Smooth muscle cell (in vitro differentiated cells): ENCODE measurements around the gene NPEPL1. TPM values are rescaled to one million over a fixed set of nuclear protein-coding genes. Genes with fewer than 3 reads are reported as not detected.

Experiments used
- DNase-seq: peaks from one replicate; lab custom pipeline; 2025; ENCODE audit not compliant: unreplicated experiment; lab: John Stamatoyannopoulos, UW
- H2AFZ ChIP-seq: fragments of 200-600 bp; sonication (generic); 2 replicates; pipeline ENCODE4 v1.6.0; 2016; ENCODE audit warnings: antibody characterized with exemption, low read depth, mild to moderate bottlenecking
- H3F3A ChIP-seq: fragments of 200-600 bp; sonication (generic); 2 replicates; pipeline ENCODE4 v1.6.0; 2017; ENCODE audit warnings: antibody characterized with exemption, low read depth
- H3K27ac ChIP-seq: fragments of 200-600 bp; sonication (generic); 2 replicates; pipeline ENCODE4 v1.5.1; 2016; ENCODE audit warnings: low read depth, mild to moderate bottlenecking
- H3K27me3 ChIP-seq: fragments of 200-600 bp; sonication (generic); 2 replicates; pipeline ENCODE4 v1.6.1; 2016; ENCODE audit warnings: low read depth, mild to moderate bottlenecking
- H3K36me3 ChIP-seq: fragments of 200-600 bp; sonication (generic); 2 replicates; pipeline ENCODE4 v1.5.1; 2016; ENCODE audit warnings: low read depth
- H3K4me1 ChIP-seq: fragments of 200-600 bp; sonication (generic); 2 replicates; pipeline ENCODE4 v1.5.1; 2016; ENCODE audit warnings: low read depth
- H3K4me2 ChIP-seq: fragments of 200-600 bp; sonication (generic); 2 replicates; pipeline ENCODE4 v1.6.0; 2016; ENCODE audit warnings: mild to moderate bottlenecking
- H3K4me3 ChIP-seq: fragments of 200-600 bp; sonication (generic); 2 replicates; pipeline ENCODE4 v1.5.1; 2016; ENCODE audit warnings: mild to moderate bottlenecking
- H3K79me2 ChIP-seq: fragments of 200-600 bp; sonication (generic); 2 replicates; pipeline ENCODE4 v1.6.0; 2016; ENCODE audit warnings: low read depth, mild to moderate bottlenecking
- H3K9ac ChIP-seq: fragments of 200-600 bp; sonication (generic); 2 replicates; pipeline ENCODE4 v1.6.0; 2016; ENCODE audit warnings: low read depth
- H3K9me3 ChIP-seq: fragments of 200-600 bp; sonication (generic); replicated peaks from 2 replicates; pipeline ENCODE4 v1.5.1; 2016; ENCODE audit warnings: low read depth
- H4K20me1 ChIP-seq: fragments of 200-600 bp; sonication (generic); 2 replicates; pipeline ENCODE4 v1.6.0; 2016; ENCODE audit warnings: low read depth
- CTCF ChIP-seq: fragments of 200-600 bp; sonication (generic); IDR thresholded peaks from 2 replicates; pipeline ENCODE4 v1.5.1; 2017; ENCODE audit warnings: borderline replicate concordance, mild to moderate bottlenecking, antibody characterized with exemption; ENCODE audit not compliant: insufficient read depth, poor library complexity, severe bottlenecking
- WGBS: methylation state at CpG from one replicate; pipeline ENCODE4 v1.1.7; 2016; ENCODE audit warnings: low lambda C conversion rate; 5-methylcytosine and 5-hydroxymethylcytosine counted together
- polyA plus RNA-seq: library from polyadenylated mRNA; unstranded; fragments of >200 nt; fragmentation: Nextera tagmentation; extraction: Ambion mirVana; gene quantifications from 2 replicates; pipeline ENCODE4 v1.2.1, GENCODE V29; 2016
- total RNA-seq: library from RNA; depleted of rRNA; stranded (reverse); fragments of >200 nt; gene quantifications from 2 replicates; pipeline ENCODE4 v1.2.3, GENCODE V29; 2014

The NPEPL1 gene
- total and polyA plus RNA-seq, 2 experiments from 2014 or later: 17.7 to 32.9 TPM

- no peak overlapping the region for H3K4me2 ChIP-seq
- H3K9ac ChIP-seq: no peak overlapping the region
- H3K9me3 ChIP-seq: no peaks in the 10 kb centered on the region
- TF ChIP-seq CTCF: no peak
- no peak overlapping the region for H3K27ac ChIP-seq
- WGBS: 82% methylated on average over 7 of the region's 15 CpGs
- DNase-seq: no peak
- no peak overlapping the region for H3K4me3 ChIP-seq
- no peak overlapping the region for H2AFZ ChIP-seq
- no peaks in the 10 kb centered on the region for H3K79me2 ChIP-seq
- H3K4me1 ChIP-seq: no peaks in the 10 kb centered on the region
- no peaks in the 10 kb centered on the region for H3F3A ChIP-seq
- no peaks in the 10 kb centered on the region for H3K36me3 ChIP-seq
- no peaks in the 10 kb centered on the region for H4K20me1 ChIP-seq
- peaks cover 2% of the 10 kb centered on the region for H3K27me3 ChIP-seq
Measured at GRCh38 chr20:58718121-58718563, 25.5 kb downstream of the NPEPL1 start.

- Histone ChIP-seq H3K4me2 (no peak overlapping the region), H3K27me3 (peaks cover 2% of the 10 kb centered on the region), H3K4me1 (no peaks in the 10 kb centered on the region), H3F3A (no peaks in the 10 kb centered on the region), H3K9ac (no peak overlapping the region), H3K79me2 (no peaks in the 10 kb centered on the region), H3K27ac (no peak overlapping the region), H2AFZ (no peak overlapping the region), H3K9me3 (no peaks in the 10 kb centered on the region), H4K20me1 (no peaks in the 10 kb centered on the region), H3K36me3 (no peaks in the 10 kb centered on the region), H3K4me3 (no peak overlapping the region)
- no peak for DNase-seq
- 95% methylated on average over 10 of the region's 10 CpGs for WGBS
- TF ChIP-seq CTCF: no peak
Measured at GRCh38 chr20:58718729-58719128, 26.1 kb downstream of the NPEPL1 start.

GRCh38 chr20:58719258-58719657 lies 26.7 kb downstream of the NPEPL1 start:
- Histone ChIP-seq H3K27me3 (peaks cover 2% of the 10 kb centered on the region), H3K9ac (no peak overlapping the region), H3K4me2 (no peak overlapping the region), H3K36me3 (no peaks in the 10 kb centered on the region), H3K9me3 (no peaks in the 10 kb centered on the region), H3K27ac (no peak overlapping the region), H3K4me1 (no peaks in the 10 kb centered on the region), H3K79me2 (no peaks in the 10 kb centered on the region), H4K20me1 (no peaks in the 10 kb centered on the region), H2AFZ (no peak overlapping the region), H3K4me3 (no peak overlapping the region), H3F3A (no peaks in the 10 kb centered on the region)
- TF ChIP-seq CTCF: no peak
- 94% methylated on average over 7 of the region's 7 CpGs for WGBS
- DNase-seq: no peak

- Histone ChIP-seq H3K4me3 (no peak overlapping the region), H2AFZ (no peak overlapping the region), H3K9me3 (no peaks in the 10 kb centered on the region), H3K4me2 (no peak overlapping the region), H3K4me1 (no peaks in the 10 kb centered on the region), H3F3A (no peaks in the 10 kb centered on the region), H3K36me3 (no peaks in the 10 kb centered on the region), H4K20me1 (no peaks in the 10 kb centered on the region), H3K27me3 (peaks cover 2% of the 10 kb centered on the region), H3K27ac (no peak overlapping the region), H3K9ac (no peak overlapping the region), H3K79me2 (no peaks in the 10 kb centered on the region)
- DNase-seq: no peak
- no peak for TF ChIP-seq CTCF
- WGBS: 88% methylated on average over 6 of the region's 6 CpGs
Measured at GRCh38 chr20:58719971-58720371, 27.4 kb downstream of the NPEPL1 start.
